Brain microvascular endothelial cell (primary cell): ENCODE data around the gene CCDC170.

Experiments used
- DNase-seq: peaks from one replicate; pipeline ENCODE4 v3.0.0-alpha.2; 2020
- H3K27ac ChIP-seq: fragments of 250-450 bp; sonication (Bioruptor Pico); 2 replicates; pipeline ENCODE4 v1.5.1; 2020; ENCODE audit warnings: mild to moderate bottlenecking, moderate library complexity
- H3K27me3 ChIP-seq: fragments of 250-450 bp; sonication (Bioruptor Pico); replicated peaks from 2 replicates; pipeline ENCODE4 v1.5.1; 2020; ENCODE audit warnings: mild to moderate bottlenecking
- H3K36me3 ChIP-seq: fragments of 250-450 bp; sonication (Bioruptor Pico); replicated peaks from 2 replicates; pipeline ENCODE4 v1.5.1; 2020; ENCODE audit warnings: mild to moderate bottlenecking
- H3K4me3 ChIP-seq: 2 replicates; pipeline ENCODE4 v1.5.1; 2011; ENCODE audit warnings: low read depth, mild to moderate bottlenecking, control low read depth, low read length, moderate library complexity
- CTCF ChIP-seq: IDR thresholded peaks from 2 replicates; pipeline ENCODE4 v1.5.1; 2011; ENCODE audit warnings: low read depth, mild to moderate bottlenecking, moderate library complexity, low read length, control low read depth, inconsistent platforms; ENCODE audit errors: missing control alignments
- in situ Hi-C: cut with HindIII; loops from 2 replicates; pipeline ENCODE4 v1.10.0; 2017; ENCODE audit warnings: low sequenced_read_pairs, low pct_ligation_motif_present

CCDC170 gene

DNA sequence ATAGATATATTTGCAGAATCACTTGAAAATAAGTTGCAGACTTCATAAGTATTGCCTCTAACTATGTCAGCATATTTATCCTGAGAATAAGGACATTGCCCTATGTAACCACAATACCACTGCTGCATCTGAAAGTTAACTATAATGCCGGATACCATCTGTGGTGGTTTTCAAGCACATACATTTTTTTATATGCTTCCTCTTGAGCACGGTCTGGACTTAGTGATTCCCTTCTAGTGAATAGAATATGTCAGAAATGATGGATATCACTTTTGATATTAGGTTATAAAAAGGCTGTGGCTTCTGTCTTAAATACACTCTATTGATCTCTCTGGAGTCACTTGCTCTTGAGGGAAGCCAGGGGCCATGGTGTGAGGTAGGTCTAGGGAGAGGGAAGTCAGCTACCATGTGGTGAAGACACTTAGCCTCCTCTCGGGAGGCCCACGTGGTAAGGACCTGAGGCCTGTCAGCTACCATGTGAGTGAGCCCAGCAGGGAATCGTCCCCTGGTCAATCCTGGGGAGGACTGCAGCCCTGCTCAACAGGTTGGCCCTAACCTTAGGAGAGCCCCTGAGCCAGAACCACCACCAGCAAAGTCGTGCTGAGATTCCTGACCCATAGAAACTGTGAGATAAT, 57.5 kb downstream of the CCDC170 start:
- Histone ChIP-seq H3K4me3 (no peak overlapping the region), H3K36me3 (no peaks in the 10 kb centered on the region), H3K27me3 (no peaks in the 10 kb centered on the region), H3K27ac (no peak overlapping the region)
- in situ Hi-C loops, result no loop called here
- no peak for DNase-seq
- no peak for TF ChIP-seq CTCF

GRCh38 chr6:151553416-151554165, 59.8 kb downstream of the CCDC170 start:
- Histone ChIP-seq H3K4me3 (no peak overlapping the region), H3K27ac (no peak overlapping the region), H3K36me3 (no peaks in the 10 kb centered on the region), H3K27me3 (no peaks in the 10 kb centered on the region)
- DNase-seq, result no peak
- no peak for TF ChIP-seq CTCF
- in situ Hi-C loops, result no loop called here

GRCh38 chr6:151561238-151561637, 67.4 kb downstream of the CCDC170 start:
- H3K27me3 ChIP-seq, result no peaks in the 10 kb centered on the region
- in situ Hi-C loops, result no loop called here
- no peak for DNase-seq
- H3K36me3 ChIP-seq, result no peaks in the 10 kb centered on the region
- H3K27ac ChIP-seq, result no peak overlapping the region
- TF ChIP-seq CTCF, result no peak
- no peak overlapping the region for H3K4me3 ChIP-seq

DNA sequence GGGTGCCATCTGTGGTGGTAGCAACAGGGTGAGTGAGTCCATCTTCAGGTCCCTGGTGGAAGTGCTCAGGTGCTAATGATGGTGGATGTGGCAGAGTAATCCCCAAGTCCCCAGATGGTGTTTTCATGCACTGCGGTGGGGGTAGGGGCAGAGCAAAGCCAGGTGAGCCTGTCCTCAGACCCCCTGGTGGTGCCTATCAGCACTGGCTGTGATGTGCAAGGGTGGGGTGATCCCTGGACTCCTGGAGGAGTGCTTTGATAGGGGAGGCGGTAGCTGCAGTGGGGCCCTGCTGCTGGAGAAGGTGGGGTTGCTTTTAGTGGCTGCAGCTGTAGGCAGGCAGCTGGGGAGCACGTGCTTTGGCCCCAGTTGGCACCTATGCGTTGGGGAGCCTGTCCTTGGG, 70.8 kb downstream of the CCDC170 start:
- Histone ChIP-seq H3K36me3 (no peaks in the 10 kb centered on the region), H3K4me3 (no peak overlapping the region), H3K27ac (no peak overlapping the region), H3K27me3 (no peaks in the 10 kb centered on the region)
- no peak for DNase-seq
- in situ Hi-C loops, result no loop called here
- no peak for TF ChIP-seq CTCF

DNA sequence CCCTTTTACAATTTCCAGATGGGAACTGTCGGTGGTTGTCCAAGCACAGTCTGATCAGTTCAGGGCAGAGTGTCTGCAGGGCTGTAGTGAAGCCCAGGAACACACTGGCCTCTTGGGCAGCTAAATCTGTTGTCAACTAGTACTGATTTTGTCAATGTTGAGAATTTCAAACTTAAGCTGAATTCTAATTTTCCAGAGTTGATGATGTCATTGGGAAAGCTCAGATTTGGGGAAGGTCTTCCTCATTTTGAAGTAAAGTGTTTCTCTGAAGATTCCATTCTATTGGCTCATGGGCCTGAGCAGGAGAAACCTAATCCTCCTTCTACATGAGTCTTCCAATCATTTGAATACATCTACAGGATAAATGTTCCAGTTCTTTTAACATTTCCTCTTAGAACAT, 72.1 kb downstream of the CCDC170 start:
- in situ Hi-C loops, result no loop called here
- H3K27me3 ChIP-seq, result no peaks in the 10 kb centered on the region
- DNase-seq, result no peak
- H3K36me3 ChIP-seq, result no peaks in the 10 kb centered on the region
- no peak overlapping the region for H3K4me3 ChIP-seq
- H3K27ac ChIP-seq, result no peak overlapping the region
- no peak for TF ChIP-seq CTCF
